Nephron progenitor cell (in vitro differentiated cells): Measurements from ENCODE around the gene ACRV1.

Experiments used
- DNase-seq: peaks from one replicate; pipeline ENCODE4 v3.0.0; 2021
- H3K27ac Mint-ChIP-seq: 2 replicates; pipeline ENCODE4 v1.8.0; 2021; ENCODE audit warnings: mild to moderate bottlenecking, moderate library complexity, mixed read lengths
- H3K27me3 Mint-ChIP-seq: 2 replicates; pipeline ENCODE4 v1.8.0; 2021; ENCODE audit warnings: mild to moderate bottlenecking, low read depth, mixed read lengths; ENCODE audit not compliant: poor library complexity
- H3K36me3 Mint-ChIP-seq: 2 replicates; pipeline ENCODE4 v1.8.0; 2021; ENCODE audit warnings: low read depth, mixed read lengths
- H3K4me1 Mint-ChIP-seq: 2 replicates; pipeline ENCODE4 v1.8.0; 2021; ENCODE audit warnings: mixed read lengths
- H3K4me3 Mint-ChIP-seq: 2 replicates; pipeline ENCODE4 v1.8.0; 2021; ENCODE audit warnings: mild to moderate bottlenecking, moderate library complexity, mixed read lengths
- H3K9me3 Mint-ChIP-seq: 2 replicates; pipeline ENCODE4 v1.8.0; 2021; ENCODE audit warnings: mild to moderate bottlenecking, moderate library complexity, mixed read lengths
- CTCF ChIP-seq: fragments of 200-600 bp; sonication (generic); IDR thresholded peaks from 2 replicates; pipeline ENCODE4 v1.5.0; 2021; ENCODE audit warnings: antibody characterized with exemption

Gene ACRV1

GRCh38 chr11:125688632-125689031 lies 8.0 kb upstream of the ACRV1 start:
- DNase-seq = no peak
- H3K36me3 Mint-ChIP-seq = peaks cover 32% of the 10 kb centered on the region
- TF ChIP-seq CTCF = no peak
- H3K27me3 Mint-ChIP-seq = no peaks in the 10 kb centered on the region
- H3K4me3 Mint-ChIP-seq = no peak overlapping the region
- no peaks in the 10 kb centered on the region for H3K4me1 Mint-ChIP-seq
- H3K9me3 Mint-ChIP-seq = peaks cover 4% of the 10 kb centered on the region
- H3K27ac Mint-ChIP-seq = no peak overlapping the region

- no peak overlapping the region for H3K4me3 Mint-ChIP-seq
These were observed 7.4 kb upstream of the ACRV1 start for GRCh38 chr11:125688066-125688465.

GRCh38 chr11:125685228-125685627 lies 4.6 kb upstream of the ACRV1 start:
- Mint-ChIP-seq H3K4me1 (no peaks in the 10 kb centered on the region), H3K27ac (no peak overlapping the region), H3K4me3 (no peak overlapping the region), H3K36me3 (peaks cover 47% of the 10 kb centered on the region), H3K27me3 (no peaks in the 10 kb centered on the region), H3K9me3 (peaks cover 4% of the 10 kb centered on the region)
- DNase-seq = no peak
- TF ChIP-seq CTCF = no peak

More at GRCh38 chr11:125688066-125688465, 7.4 kb upstream of the ACRV1 start:
- Mint-ChIP-seq H3K27ac (no peak overlapping the region), H3K9me3 (peaks cover 4% of the 10 kb centered on the region), H3K4me1 (no peaks in the 10 kb centered on the region), H3K27me3 (no peaks in the 10 kb centered on the region), H3K36me3 (peaks cover 38% of the 10 kb centered on the region)
- no peak for TF ChIP-seq CTCF
- no peak for DNase-seq

GRCh38 chr11:125679837-125680236 lies 810 bp downstream of the ACRV1 start:
- Mint-ChIP-seq H3K9me3 (no peaks in the 10 kb centered on the region), H3K27ac (no peak overlapping the region), H3K27me3 (no peaks in the 10 kb centered on the region), H3K4me1 (no peaks in the 10 kb centered on the region), H3K4me3 (no peak overlapping the region), H3K36me3 (peaks cover 58% of the 10 kb centered on the region)
- TF ChIP-seq CTCF = no peak
- no peak for DNase-seq

GRCh38 chr11:125679397-125679796 lies 1.2 kb downstream of the ACRV1 start:
- Mint-ChIP-seq H3K27me3 (no peaks in the 10 kb centered on the region), H3K27ac (no peak overlapping the region), H3K4me3 (no peak overlapping the region), H3K9me3 (no peaks in the 10 kb centered on the region), H3K36me3 (peaks cover 57% of the 10 kb centered on the region), H3K4me1 (no peaks in the 10 kb centered on the region)
- DNase-seq = no peak
- peak; percentile 22 for TF ChIP-seq CTCF

- no peaks in the 10 kb centered on the region for H3K27me3 Mint-ChIP-seq
- no peak for DNase-seq
- no peaks in the 10 kb centered on the region for H3K9me3 Mint-ChIP-seq
- TF ChIP-seq CTCF = no peak
- no peak overlapping the region for H3K4me3 Mint-ChIP-seq
- H3K27ac Mint-ChIP-seq = no peak overlapping the region
- no peaks in the 10 kb centered on the region for H3K4me1 Mint-ChIP-seq
- H3K36me3 Mint-ChIP-seq = peaks cover 41% of the 10 kb centered on the region
These were observed 5.5 kb downstream of the ACRV1 start for GRCh38 chr11:125675196-125675595.
